Activated effector memory CD4-positive, alpha-beta T cell treated with Interleukin-2 at 50 U/mL for 16 hours (primary cell): ENCODE measurements around the gene ARFGEF3.
"Not testable (repeated sequence)": the region's sequence is repeated elsewhere in the genome, so short reads cannot be mapped to it uniquely, and the experiment has no call there.

Experiments used
- DNase-seq: peaks from one replicate; pipeline ENCODE4 v3.0.0-alpha.2; 2020

Gene ARFGEF3

GRCh38 chr6:138309695-138310094 lies 148.0 kb downstream of the ARFGEF3 start:
- DNase-seq: no peak

DNA sequence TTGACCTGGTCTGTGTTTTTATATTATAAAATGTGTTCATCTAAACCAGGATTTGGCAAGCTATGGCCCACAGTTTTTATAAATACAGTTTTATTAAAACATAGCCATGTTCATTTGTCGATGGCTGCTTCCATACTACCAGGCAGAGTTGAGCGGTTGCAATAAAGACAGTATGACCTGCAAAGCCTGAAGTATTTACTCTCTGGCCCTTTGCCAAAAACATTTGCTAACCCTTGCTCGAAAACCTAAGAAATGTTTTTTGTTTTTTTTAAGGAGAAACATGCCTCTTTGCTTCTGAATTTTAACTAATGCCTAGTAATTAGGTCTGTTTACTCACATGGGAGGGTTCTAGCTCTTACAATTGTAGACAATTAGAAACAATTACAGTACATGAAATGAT lies 148.6 kb downstream of the ARFGEF3 start:
- no peak for DNase-seq

DNA sequence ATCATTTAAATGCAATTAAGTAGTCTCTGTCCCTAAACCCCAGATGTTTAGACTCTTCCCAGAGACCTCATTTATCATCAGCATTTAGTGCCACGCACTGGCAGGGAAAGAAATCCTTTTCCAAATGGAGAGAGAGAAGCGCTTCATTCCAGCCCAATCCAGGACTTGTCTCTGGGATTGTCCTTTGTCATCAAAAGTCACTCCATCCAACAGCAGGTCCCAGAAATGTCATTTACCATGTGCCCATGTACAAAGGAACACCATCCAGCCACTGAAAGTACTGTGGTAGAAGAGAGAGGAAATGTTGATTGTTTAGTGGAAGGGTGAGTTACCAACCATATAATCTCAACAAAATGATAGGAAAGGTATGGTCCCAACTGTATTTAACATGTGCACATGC lies 149.1 kb downstream of the ARFGEF3 start:
- DNase-seq: no peak

GRCh38 chr6:138311268-138311667 lies 149.5 kb downstream of the ARFGEF3 start:
- DNase-seq: no peak

DNA sequence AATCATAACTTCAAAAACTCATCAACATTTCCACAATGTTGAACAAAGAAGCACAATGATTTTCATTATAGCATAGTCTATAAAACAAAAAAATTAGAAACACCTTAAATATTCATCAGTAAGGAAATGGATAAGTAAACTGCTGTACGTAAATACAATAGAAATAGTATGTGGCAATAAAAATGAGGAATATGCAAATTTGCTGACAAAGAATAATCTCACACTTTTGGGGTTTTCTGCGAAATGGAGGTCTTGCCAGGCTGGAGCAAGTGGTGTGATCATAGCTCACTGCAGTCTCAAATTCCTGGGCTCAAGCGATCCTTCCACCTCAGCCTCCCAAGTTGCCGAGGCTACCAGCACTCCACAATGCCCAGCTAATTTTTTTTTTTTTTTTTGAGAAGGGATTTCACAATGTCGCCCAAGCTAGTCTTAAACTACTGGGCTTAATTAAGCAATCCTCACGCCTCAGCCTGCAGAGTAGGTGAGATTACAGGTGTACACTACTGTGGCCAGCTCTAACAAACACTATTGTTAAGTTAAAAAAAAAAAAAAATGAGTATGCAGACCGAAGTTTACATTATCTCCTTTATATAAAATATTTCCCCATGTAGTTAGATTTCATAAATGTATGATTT lies 157.1 kb downstream of the ARFGEF3 start:
- no peak for DNase-seq

GRCh38 chr6:138321934-138322333 lies 160.2 kb downstream of the ARFGEF3 start:
- DNase-seq: no peak

DNA sequence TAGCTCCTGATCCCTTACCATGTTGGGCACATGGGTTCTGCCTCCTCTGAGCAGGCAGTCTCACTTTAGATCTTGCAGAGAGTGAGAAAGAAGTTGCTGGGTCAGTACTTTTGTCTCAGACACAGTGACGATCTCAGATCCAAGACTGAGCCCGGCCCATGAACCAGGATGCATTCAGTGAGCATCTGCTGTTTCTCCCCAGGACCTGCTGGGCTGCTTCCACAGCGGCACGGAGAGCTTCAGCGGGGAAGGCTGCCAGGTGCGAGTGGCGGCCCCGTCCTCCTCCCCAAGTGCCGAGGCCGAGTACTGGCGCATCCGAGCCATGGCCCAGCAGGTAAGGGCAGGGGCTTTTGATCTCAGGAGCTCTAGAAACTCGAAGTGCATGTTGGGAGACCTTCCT lies 162.1 kb downstream of the ARFGEF3 start:
- DNase-seq: no peak

GRCh38 chr6:138328210-138328609 lies 166.5 kb downstream of the ARFGEF3 start:
- no peak for DNase-seq

DNA sequence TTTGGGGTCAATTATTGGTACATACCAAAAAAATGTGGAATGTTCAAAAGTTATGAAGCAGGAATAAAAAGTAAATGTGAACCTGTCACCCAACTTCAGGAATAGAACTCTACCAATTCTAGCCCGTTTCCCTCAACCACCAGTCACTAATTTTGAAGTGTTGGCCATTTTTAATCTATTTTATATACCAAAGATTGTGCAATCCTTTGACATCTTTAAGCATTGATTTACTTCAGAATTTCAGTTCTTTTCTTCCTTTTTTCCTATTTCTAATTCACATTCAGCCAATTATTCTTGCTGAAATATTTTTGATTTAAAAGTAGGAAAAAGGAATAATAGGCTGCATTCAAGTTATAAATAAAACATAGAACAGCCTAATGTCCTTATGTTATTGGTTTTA lies 169.0 kb downstream of the ARFGEF3 start:
- no peak for DNase-seq

- DNase-seq: no peak
Observed at GRCh38 chr6:138331444-138331843, 169.7 kb downstream of the ARFGEF3 start.

- DNase-seq: no peak
Observed at GRCh38 chr6:138331984-138332383, 170.2 kb downstream of the ARFGEF3 start.

- DNase-seq: no peak
Observed at GRCh38 chr6:138334000-138334399, 172.3 kb downstream of the ARFGEF3 start.

GRCh38 chr6:138334963-138335362 lies 173.2 kb downstream of the ARFGEF3 start:
- DNase-seq: no peak

DNA sequence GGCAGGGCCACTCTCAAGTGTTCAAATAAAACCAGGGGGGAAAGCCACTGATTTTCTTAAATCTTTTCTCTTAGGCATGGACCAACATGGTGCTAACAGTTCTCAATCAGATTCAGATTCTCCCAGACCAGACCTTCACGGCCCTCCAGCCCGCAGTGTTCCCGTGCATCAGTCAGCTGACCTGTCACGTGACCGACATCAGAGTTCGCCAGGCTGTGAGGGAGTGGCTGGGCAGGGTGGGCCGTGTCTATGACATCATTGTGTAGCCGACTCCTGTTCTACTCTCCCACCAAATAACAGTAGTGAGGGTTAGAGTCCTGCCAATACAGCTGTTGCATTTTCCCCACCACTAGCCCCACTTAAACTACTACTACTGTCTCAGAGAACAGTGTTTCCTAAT lies 174.5 kb downstream of the ARFGEF3 start:
- DNase-seq: no peak

GRCh38 chr6:138337076-138337475 lies 175.3 kb downstream of the ARFGEF3 start:
- no peak for DNase-seq

- no peak for DNase-seq
Observed at GRCh38 chr6:138339024-138339423, 177.3 kb downstream of the ARFGEF3 start.

DNA sequence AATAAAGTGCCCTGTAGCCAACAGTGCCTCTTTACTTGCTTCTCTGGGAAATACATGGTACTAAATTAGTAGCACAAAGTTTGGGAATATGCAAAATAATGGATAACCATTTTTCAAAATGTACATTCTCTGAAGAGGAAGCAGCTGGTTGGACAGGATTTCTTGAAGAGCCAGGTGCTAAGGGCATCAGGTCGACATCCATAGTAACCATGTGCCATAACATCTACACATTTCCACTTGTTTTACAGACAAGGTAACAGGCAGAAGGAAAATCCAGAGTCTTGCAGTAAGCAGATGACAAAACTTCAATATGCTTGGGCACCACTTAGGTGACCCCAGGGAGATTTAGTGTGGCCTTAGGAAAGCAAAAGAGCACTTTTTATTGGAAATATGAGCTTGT lies 179.4 kb downstream of the ARFGEF3 start:
- DNase-seq: no peak

- no peak for DNase-seq
Observed at GRCh38 chr6:138343112-138343511, 181.4 kb downstream of the ARFGEF3 start.

DNA sequence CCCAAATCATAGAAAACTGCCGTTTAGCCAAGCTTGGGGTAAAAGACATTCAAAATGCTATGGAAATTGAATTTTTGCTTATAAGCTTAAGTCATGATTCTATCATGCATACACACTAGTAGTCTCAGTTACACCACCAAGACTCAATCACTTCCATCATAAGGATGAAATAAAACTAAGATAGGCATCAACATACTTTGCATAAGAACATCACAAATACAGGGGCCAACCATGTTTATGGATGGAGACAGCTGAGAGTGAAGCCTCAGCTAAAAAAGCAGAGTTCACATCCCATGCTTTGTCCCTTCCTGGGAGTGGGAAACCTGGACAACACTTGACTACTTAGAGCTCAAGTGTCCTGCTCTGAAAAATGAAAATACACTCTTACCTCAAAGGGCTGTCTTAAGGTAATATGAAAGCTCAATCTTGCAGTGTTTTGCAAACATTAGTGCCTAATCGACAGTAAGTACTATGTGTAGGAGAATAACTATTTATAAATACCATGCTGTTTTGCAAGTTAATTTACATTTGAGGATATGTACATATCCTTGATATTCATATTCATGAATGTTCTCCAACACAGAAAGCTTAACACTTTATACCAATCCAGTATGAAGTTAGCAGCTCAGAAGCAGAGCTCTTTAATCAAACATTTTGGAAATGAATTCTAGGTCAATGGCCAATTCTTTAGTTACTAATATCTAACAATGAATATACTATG lies 184.0 kb downstream of the ARFGEF3 start:
- DNase-seq: no peak

DNA sequence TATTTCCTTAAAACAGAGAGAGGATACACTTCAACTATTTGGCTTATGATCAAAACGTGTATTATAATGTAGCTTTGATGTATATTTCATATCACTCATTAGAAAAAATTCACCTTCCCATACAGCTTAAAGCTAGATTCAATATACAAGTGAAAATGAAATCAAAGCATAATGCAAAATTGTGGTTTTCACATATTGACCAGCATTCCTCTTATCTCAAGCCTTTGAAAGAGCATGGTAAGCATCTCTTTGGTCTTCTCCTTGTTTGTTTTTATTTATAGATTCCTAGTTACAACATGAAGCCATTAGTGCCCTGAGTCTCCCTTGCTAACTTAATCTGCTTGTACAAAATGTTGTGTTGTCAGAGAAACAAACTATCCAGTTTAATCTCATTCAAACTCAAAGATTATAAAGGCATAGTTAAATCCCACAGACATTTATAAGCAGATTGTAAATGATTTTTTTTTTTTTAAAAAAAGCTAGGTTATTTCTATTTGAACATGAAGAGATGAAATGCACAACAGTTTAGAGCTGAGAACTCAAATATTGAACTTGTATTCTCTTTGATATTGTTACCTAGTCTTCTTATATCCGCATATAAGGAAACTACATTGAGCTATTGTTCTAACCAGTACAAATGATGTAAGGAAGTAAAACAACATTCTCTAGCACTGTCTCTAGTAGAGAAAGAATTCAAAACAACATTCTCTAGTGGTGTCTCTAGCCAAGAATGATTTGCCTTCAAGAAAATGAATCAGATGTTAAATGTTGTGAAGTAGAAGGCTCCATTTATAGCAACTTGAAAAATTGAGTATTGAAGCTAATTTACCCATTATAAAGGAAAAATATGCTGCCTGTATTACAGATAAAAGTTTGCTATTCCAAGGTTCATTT lies 184.8 kb downstream of the ARFGEF3 start:
- no peak for DNase-seq

GRCh38 chr6:138347864-138348263 lies 186.1 kb downstream of the ARFGEF3 start:
- DNase-seq: no peak

DNA sequence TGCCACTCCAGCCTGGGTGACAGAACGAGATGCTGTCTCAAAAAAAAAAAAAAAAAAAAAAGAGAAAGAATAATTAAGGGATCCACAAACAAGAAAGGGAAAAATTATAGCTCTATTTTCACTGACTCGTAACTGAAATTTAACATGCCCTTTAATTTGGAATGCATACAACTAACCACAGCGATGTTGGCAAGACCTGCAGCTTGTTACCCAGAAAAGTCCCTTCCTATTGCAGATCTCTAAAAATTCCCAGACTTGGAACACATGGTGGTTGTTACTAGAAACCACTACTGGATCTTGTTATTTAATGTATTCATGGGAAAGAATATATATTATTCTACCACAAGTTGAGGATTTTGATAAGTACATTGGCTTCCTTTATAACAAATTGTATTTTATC lies 188.2 kb downstream of the ARFGEF3 start:
- no peak for DNase-seq

GRCh38 chr6:138357928-138358327 lies 196.2 kb downstream of the ARFGEF3 start:
- no peak for DNase-seq

- DNase-seq: not testable (repeated sequence)
Observed at GRCh38 chr6:138368684-138369083, 206.9 kb downstream of the ARFGEF3 start.
